Small intestine (tissue), 7 donors: ENCODE data around the gene RCE1. TPM values are rescaled to one million over a fixed set of nuclear protein-coding genes. Genes with fewer than 3 reads are reported as not detected.
"Not testable (repeated sequence)": the region's sequence is repeated elsewhere in the genome, so short reads cannot be mapped to it uniquely, and the experiment has no call there.

Experiments
- DNase-seq, 2 donors: peaks; one replicate each; pipeline versions ENCODE4 v3.0.0 to v3.0.0-alpha.2; 2013
- FAIRE-seq: peaks from 2 replicates; lab custom pipeline; 2012; peaks lifted over from hg19 to GRCh38; lab: Jason Lieb, UNC
- H3K27ac ChIP-seq, 3 donors: one replicate each; pipeline ENCODE4 v1.5.1; 2013; ENCODE audit warnings: low read length in 2 of 3, mild to moderate bottlenecking in 2 of 3, control low read depth in 1 of 3, inconsistent platforms in 1 of 3, low read depth in 1 of 3, moderate library complexity in 1 of 3
- H3K27me3 ChIP-seq, 3 donors: one replicate each; pipeline ENCODE4 v1.6.1; 2013; ENCODE audit warnings: low read length in 3 of 3, inconsistent platforms in 1 of 3; ENCODE audit not compliant: control insufficient read depth in 3 of 3, insufficient read depth in 3 of 3
- H3K36me3 ChIP-seq, 3 donors: one replicate each; pipeline ENCODE4 v1.6.1; 2013; ENCODE audit warnings: low read length in 3 of 3, inconsistent platforms in 1 of 3, low read depth in 1 of 3, mild to moderate bottlenecking in 1 of 3, moderate library complexity in 1 of 3; ENCODE audit not compliant: control insufficient read depth in 3 of 3, insufficient read depth in 2 of 3
- H3K4me1 ChIP-seq, 3 donors: one replicate each; pipeline ENCODE4 v1.6.1; 2013; ENCODE audit warnings: low read length in 2 of 3, inconsistent platforms in 1 of 3, low read depth in 1 of 3, mild to moderate bottlenecking in 1 of 3, moderate library complexity in 1 of 3; ENCODE audit not compliant: control insufficient read depth in 3 of 3, insufficient read depth in 2 of 3
- H3K4me3 ChIP-seq, 3 donors: one replicate each; pipeline ENCODE4 v1.5.1; 2013; ENCODE audit warnings: low read length in 3 of 3, control low read depth in 1 of 3, inconsistent platforms in 1 of 3, low read depth in 1 of 3, mild to moderate bottlenecking in 1 of 3, moderate library complexity in 1 of 3
- H3K9me3 ChIP-seq, 2 donors: one replicate each; pipeline ENCODE4 v1.6.1; 2013; ENCODE audit warnings: low read depth in 1 of 2, low read length in 1 of 2; ENCODE audit not compliant: control insufficient read depth in 2 of 2, insufficient read depth in 1 of 2
- WGBS, 3 donors: extraction: QIAGEN DNeasy Blood & Tissue Kit; methylation state at CpG; one replicate each; pipeline ENCODE4 v1.1.7; 2013; 5-methylcytosine and 5-hydroxymethylcytosine counted together
- polyA plus RNA-seq, 4 donors: library from polyadenylated mRNA; stranded (reverse) in 3 of 4; unstranded in 1 of 4; fragments of 200-250 nt in 3 of 4; fragments of 120-200 nt in 1 of 4; gene quantifications; one replicate each; pipeline versions ENCODE4 v1.2.1 to v1.2.3, GENCODE V29; 2013
- donor health status: healthy with polysubstance abuse.
- donor health status: control.
- donor health status: control.
- donor health status: Bipolar disorder and iron deficiency.
- donor health status: healthy.

The RCE1 gene
- polyA plus RNA-seq, 4 donors, result 15.1 to 26.9 (median 20.7) TPM

GRCh38 chr11:66818231-66818955 is 24.8 kb upstream of the RCE1 start:
- H3K36me3 ChIP-seq, result peaks cover 0 to 24% (median 5%) of the 10 kb centered on the region in 3 donors
- H3K4me3 ChIP-seq, result no peak overlapping the region
- no peaks in the 10 kb centered on the region for H3K9me3 ChIP-seq
- DNase-seq, result no peak
- H3K4me1 ChIP-seq, result no peaks in the 10 kb centered on the region
- no peak for FAIRE-seq
- 85 to 92% (median 89%) methylated on average over 3 of the region's 3 CpGs for WGBS, 3 donors
- no peak overlapping the region for H3K27ac ChIP-seq
- no peaks in the 10 kb centered on the region for H3K27me3 ChIP-seq

DNA sequence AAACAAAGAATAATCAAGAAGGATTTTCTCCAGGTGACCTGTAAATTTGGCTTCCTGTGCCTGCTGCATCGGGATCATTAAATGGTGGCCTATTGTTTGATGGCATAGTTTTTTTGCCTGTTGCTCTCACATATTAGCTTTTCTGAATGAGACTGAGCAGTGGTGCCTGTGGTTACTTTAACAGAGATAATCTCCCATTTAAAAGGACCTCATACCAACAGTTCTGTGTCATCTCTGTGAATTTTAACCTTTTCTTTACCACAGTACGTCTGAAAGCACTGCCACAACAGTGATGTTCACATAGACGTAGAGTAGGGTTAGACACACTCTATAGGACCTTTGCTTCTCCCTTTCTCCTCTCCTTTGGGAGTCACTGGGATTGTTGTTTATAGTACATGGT is 22.9 kb upstream of the RCE1 start:
- no peak overlapping the region for H3K4me3 ChIP-seq
- WGBS, 3 donors, result 83 to 88% (median 86%) methylated on average over 3 of the region's 3 CpGs
- no peak for DNase-seq
- H3K27me3 ChIP-seq, result no peaks in the 10 kb centered on the region
- no peaks in the 10 kb centered on the region for H3K4me1 ChIP-seq
- FAIRE-seq, result no peak
- no peaks in the 10 kb centered on the region for H3K9me3 ChIP-seq
- H3K27ac ChIP-seq, result no peak overlapping the region
- H3K36me3 ChIP-seq, result peaks cover 0 to 20% (median 5%) of the 10 kb centered on the region in 3 donors

GRCh38 chr11:66820901-66821300 is 22.3 kb upstream of the RCE1 start:
- WGBS, 3 donors, result 74 to 89% (median 85%) methylated on average over 3 of the region's 3 CpGs
- Histone ChIP-seq H3K4me3 (no peak overlapping the region), H3K9me3 (no peaks in the 10 kb centered on the region), H3K27ac (no peak overlapping the region), H3K36me3 (peaks cover 0 to 21% (median 5%) of the 10 kb centered on the region in 3 donors), H3K27me3 (no peaks in the 10 kb centered on the region), H3K4me1 (no peaks in the 10 kb centered on the region)
- DNase-seq (no peak), FAIRE-seq (no peak)

DNA sequence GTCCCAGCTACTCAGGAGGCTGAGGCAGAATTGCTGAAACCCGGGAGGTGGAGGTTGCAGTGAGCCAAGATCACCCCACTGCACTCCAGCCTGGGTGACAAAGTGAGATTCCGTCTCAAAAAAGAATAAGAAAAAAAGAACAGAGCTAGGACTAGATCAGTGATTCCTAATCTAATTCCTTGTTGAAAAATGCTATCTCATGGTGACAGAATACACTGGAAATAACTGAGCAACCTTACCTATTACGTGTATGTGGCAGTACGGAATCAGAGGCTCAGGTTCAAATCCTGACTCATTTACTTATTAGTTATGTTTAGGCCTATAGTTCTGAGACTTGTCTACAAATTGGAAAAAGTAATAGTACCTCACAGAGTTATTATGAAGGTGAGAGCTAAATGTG is 19.5 kb upstream of the RCE1 start:
- H3K9me3 ChIP-seq, result no peaks in the 10 kb centered on the region
- no peak for FAIRE-seq
- H3K27ac ChIP-seq, result no peak overlapping the region
- H3K4me3 ChIP-seq, result no peak overlapping the region
- H3K4me1 ChIP-seq, result no peaks in the 10 kb centered on the region
- peaks cover 0 to 15% (median 6%) of the 10 kb centered on the region in 3 donors for H3K36me3 ChIP-seq
- no peak for DNase-seq
- H3K27me3 ChIP-seq, result no peaks in the 10 kb centered on the region
- WGBS, 3 donors, result 93 to 97% (median 96%) methylated on average over 4 of the region's 4 CpGs

DNA sequence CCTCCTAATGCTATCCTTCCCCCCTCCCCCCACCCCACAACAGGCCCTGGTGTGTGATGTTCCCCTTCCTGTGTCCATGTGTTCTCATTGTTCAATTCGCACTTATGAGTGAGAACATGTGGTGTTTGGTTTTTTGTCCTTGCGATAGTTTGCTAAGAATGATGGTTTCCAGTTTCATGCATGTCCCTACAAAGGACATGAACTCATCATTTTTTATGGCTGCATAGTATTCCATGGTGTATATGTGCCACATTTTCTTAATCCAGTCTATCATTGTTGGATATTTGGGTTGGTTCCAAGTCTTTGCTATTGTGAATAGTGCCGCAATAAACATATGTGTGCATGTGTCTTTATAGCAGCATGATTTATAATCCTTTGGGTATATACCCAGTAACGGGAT is 18.7 kb upstream of the RCE1 start:
- not testable (repeated sequence) for H3K4me3 ChIP-seq, DNase-seq, H3K27me3 ChIP-seq, H3K4me1 ChIP-seq, H3K9me3 ChIP-seq, FAIRE-seq, H3K27ac ChIP-seq
- 94 to 98% (median 97%) methylated on average over 3 of the region's 4 CpGs for WGBS, 3 donors
- H3K36me3 ChIP-seq, result peaks cover 0 to 22% (median 7%) of the 10 kb centered on the region in 3 donors

GRCh38 chr11:66834539-66834845 is 8.7 kb upstream of the RCE1 start:
- 46 to 59% (median 54%) methylated on average over 4 of the region's 4 CpGs for WGBS, 3 donors
- Histone ChIP-seq H3K4me1 (no peaks in the 10 kb centered on the region), H3K27me3 (no peaks in the 10 kb centered on the region), H3K4me3 (no peak overlapping the region), H3K36me3 (peaks cover 0 to 28% (median 0%) of the 10 kb centered on the region in 3 donors), H3K27ac (no peak overlapping the region), H3K9me3 (no peaks in the 10 kb centered on the region)
- DNase-seq (no peak), FAIRE-seq (no peak)

DNA sequence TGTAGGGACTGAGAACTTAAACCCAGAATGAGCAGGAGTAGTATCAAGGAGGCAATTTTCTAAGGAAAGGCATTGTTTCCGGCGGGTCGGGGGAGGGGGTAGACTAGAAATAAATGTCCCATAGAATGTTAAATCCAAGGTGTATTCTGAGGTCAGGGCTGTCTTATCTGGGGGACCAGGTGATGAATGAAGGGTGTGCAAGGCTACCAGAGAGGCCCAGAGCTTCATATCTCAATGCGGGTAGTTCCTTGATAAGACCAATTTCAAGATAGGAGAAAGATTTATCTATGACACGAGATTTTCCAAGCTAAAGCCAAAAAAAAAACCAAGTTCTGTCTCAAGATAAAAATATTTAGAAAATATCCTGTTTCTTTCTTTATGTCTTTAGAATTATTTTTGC is 8.3 kb upstream of the RCE1 start:
- peaks cover 0 to 30% (median 0%) of the 10 kb centered on the region in 3 donors for H3K36me3 ChIP-seq
- H3K4me1 ChIP-seq, result no peaks in the 10 kb centered on the region
- H3K27ac ChIP-seq, result no peak overlapping the region
- H3K4me3 ChIP-seq, result no peak overlapping the region
- FAIRE-seq, result no peak
- H3K27me3 ChIP-seq, result no peaks in the 10 kb centered on the region
- no peaks in the 10 kb centered on the region for H3K9me3 ChIP-seq
- DNase-seq, result no peak
- WGBS, 3 donors, result 60 to 70% (median 68%) methylated on average over 5 of the region's 5 CpGs

- WGBS, 3 donors, result 88 to 91% (median 91%) methylated on average over 12 of the region's 12 CpGs
- no peak overlapping the region for H3K27ac ChIP-seq
- no peaks in the 10 kb centered on the region for H3K27me3 ChIP-seq
- H3K9me3 ChIP-seq, result no peaks in the 10 kb centered on the region
- DNase-seq, result no peak
- peaks cover 0 to 36% (median 0%) of the 10 kb centered on the region in 3 donors for H3K36me3 ChIP-seq
- H3K4me1 ChIP-seq, result no peaks in the 10 kb centered on the region
- no peak overlapping the region for H3K4me3 ChIP-seq
- no peak for FAIRE-seq
Measured at GRCh38 chr11:66835768-66836405, 7.4 kb upstream of the RCE1 start.
